ENCODE results near the gene MCF2L2. TPM values are rescaled to one million over a fixed set of nuclear protein-coding genes. Genes with fewer than 3 reads are reported as not detected.
"Not testable (repeated sequence)": the region's sequence is repeated elsewhere in the genome, so short reads cannot be mapped to it uniquely, and the experiment has no call there.

Gene MCF2L2
- total RNA-seq, 1 donor from 2014 or later = 0.22 TPM

- ATAC-seq = no peak
- intact Hi-C loops (cut with DNase I) = no loop called here
- DNase-seq (ENCODE audit: missing footprints) = no peak
Observed at GRCh38 chr3:183446838-183447205, 18.4 kb upstream of the MCF2L2 start.

- DNase-seq (ENCODE audit: missing footprints) = no peak
- no peak for ATAC-seq
- intact Hi-C loops (cut with DNase I) = no loop called here
Observed at GRCh38 chr3:183444748-183445147, 16.3 kb upstream of the MCF2L2 start.

GRCh38 chr3:183443395-183444385 lies 15.3 kb upstream of the MCF2L2 start:
- intact Hi-C loops (cut with DNase I) = no loop called here
- DNase-seq (ENCODE audit: missing footprints) (no peak), ATAC-seq (no peak)

- DNase-seq (ENCODE audit: missing footprints) = no peak
- no peak for ATAC-seq
- intact Hi-C loops (cut with DNase I) = no loop called here
Observed at GRCh38 chr3:183442994-183443393, 14.6 kb upstream of the MCF2L2 start.

GRCh38 chr3:183440521-183440920 lies 12.1 kb upstream of the MCF2L2 start:
- DNase-seq (ENCODE audit: missing footprints); intact Hi-C loops (cut with DNase I); ATAC-seq: not testable (repeated sequence)

- ATAC-seq (no peak), DNase-seq (ENCODE audit: missing footprints) (no peak)
- intact Hi-C loops (cut with DNase I) = no loop called here
Observed at GRCh38 chr3:183439515-183439914, 11.1 kb upstream of the MCF2L2 start.

GRCh38 chr3:183438735-183439134 lies 10.3 kb upstream of the MCF2L2 start:
- ATAC-seq = no peak
- intact Hi-C loops (cut with DNase I) = no loop called here

GRCh38 chr3:183437666-183438564 lies 9.5 kb upstream of the MCF2L2 start:
- intact Hi-C loops (cut with DNase I) = no loop called here
- no peak for DNase-seq (ENCODE audit: missing footprints)
- ATAC-seq = no peak

More at GRCh38 chr3:183438735-183439134, 10.3 kb upstream of the MCF2L2 start:
- DNase-seq (ENCODE audit: missing footprints) = no peak

GRCh38 chr3:183437061-183437460 lies 8.6 kb upstream of the MCF2L2 start:
- DNase-seq (ENCODE audit: missing footprints) (no peak), ATAC-seq (no peak)
- intact Hi-C loops (cut with DNase I) = no loop called here

- DNase-seq (ENCODE audit: missing footprints) = no peak
- intact Hi-C loops (cut with DNase I) = no loop called here
- no peak for ATAC-seq
Observed at GRCh38 chr3:183435661-183436060, 7.2 kb upstream of the MCF2L2 start.

- intact Hi-C loops (cut with DNase I) = no loop called here
- no peak for DNase-seq (ENCODE audit: missing footprints)
- no peak for ATAC-seq
Observed at GRCh38 chr3:183434992-183435391, 6.6 kb upstream of the MCF2L2 start.

- no peak for ATAC-seq
- no peak for DNase-seq (ENCODE audit: missing footprints)
- intact Hi-C loops (cut with DNase I) = no loop called here
Observed at GRCh38 chr3:183434503-183434902, 6.1 kb upstream of the MCF2L2 start.

- ATAC-seq = no peak
- no peak for DNase-seq (ENCODE audit: missing footprints)
- intact Hi-C loops (cut with DNase I) = no loop called here
Observed at GRCh38 chr3:183430325-183430957, 2.0 kb upstream of the MCF2L2 start.

GRCh38 chr3:183427876-183428446 lies 458 bp downstream of the MCF2L2 start:
- peak; percentile 87 for DNase-seq (ENCODE audit: missing footprints)
- intact Hi-C loops (cut with DNase I) = no loop called here
- peak; percentile 89 for ATAC-seq

- no peak for ATAC-seq
- intact Hi-C loops (cut with DNase I) = no loop called here
- DNase-seq (ENCODE audit: missing footprints) = no peak
Observed at GRCh38 chr3:183427196-183427875, 1.1 kb downstream of the MCF2L2 start.

- intact Hi-C loops (cut with DNase I); ATAC-seq; DNase-seq (ENCODE audit: missing footprints): not testable (repeated sequence)
Observed at GRCh38 chr3:183418807-183419206, 9.6 kb downstream of the MCF2L2 start.

- intact Hi-C loops (cut with DNase I) = no loop called here
- ATAC-seq = peak; percentile 72
- no peak for DNase-seq (ENCODE audit: missing footprints)
Observed at GRCh38 chr3:183411216-183411922, 17.1 kb downstream of the MCF2L2 start.

- intact Hi-C loops (cut with DNase I) = no loop called here
- no peak for DNase-seq (ENCODE audit: missing footprints)
- no peak for ATAC-seq
Observed at GRCh38 chr3:183410759-183411158, 17.7 kb downstream of the MCF2L2 start.

Measured in Right ventricle myocardium inferior (tissue), 1 donor.